ENCODE data around the gene TEX22. TPM values are rescaled to one million over a fixed set of nuclear protein-coding genes. Genes with fewer than 3 reads are reported as not detected.

Gene TEX22
- total RNA-seq, 1 donor from 2014 or later: 3.8 TPM

- peaks cover 27% of the 10 kb centered on the region for H3K36me3 ChIP-seq
Measured at GRCh38 chr14:105448706-105449111, 50.4 kb downstream of the TEX22 start.

DNA sequence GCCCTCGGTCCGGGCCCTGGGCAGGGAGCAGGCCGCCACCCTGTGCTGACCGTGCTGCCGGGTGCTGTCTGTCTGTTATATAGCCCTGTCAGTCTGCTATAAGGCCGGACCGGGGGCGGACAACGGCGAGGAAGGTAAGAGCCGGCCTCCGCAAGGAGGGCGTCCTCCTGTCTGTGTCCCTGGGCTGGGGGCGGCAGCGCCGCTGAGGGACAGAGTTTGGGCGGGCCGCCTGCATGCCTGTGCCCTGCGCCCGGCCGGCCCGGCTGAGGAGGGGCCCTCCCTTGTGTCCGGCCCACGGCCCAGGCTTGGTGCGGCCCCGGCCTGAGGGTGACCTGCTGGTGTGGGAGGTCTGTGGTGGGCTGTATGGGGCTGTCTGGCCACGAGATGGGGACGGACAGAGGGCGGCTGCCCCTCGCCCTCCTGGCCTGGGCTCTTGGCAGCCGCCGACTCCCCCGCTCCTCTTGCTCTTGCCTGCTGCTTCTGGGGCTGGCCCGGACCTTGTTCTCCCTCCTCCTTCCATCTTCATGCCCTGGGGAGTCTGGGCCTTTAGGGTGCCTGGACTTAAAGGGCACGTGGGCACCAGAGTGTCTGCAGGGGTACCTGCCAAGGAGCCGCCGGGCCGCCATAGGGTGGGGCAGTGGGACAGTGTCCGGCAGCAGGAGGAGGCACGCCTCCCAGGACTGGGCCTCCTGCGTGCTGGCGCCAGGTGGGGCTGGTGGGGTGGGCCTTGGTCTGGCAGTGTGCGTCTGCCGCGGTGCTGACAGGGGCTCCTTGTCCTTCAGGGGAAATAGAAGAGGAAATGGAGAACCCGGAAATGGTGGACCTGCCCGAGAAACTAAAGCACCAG is 51.2 kb downstream of the TEX22 start:
- intact Hi-C loops (cut with DNase I): no loop called here
- DNase-seq (no peak), ATAC-seq (peak in 1 of 2 donors; percentile 6)
- TF ChIP-seq, protein P1, sequence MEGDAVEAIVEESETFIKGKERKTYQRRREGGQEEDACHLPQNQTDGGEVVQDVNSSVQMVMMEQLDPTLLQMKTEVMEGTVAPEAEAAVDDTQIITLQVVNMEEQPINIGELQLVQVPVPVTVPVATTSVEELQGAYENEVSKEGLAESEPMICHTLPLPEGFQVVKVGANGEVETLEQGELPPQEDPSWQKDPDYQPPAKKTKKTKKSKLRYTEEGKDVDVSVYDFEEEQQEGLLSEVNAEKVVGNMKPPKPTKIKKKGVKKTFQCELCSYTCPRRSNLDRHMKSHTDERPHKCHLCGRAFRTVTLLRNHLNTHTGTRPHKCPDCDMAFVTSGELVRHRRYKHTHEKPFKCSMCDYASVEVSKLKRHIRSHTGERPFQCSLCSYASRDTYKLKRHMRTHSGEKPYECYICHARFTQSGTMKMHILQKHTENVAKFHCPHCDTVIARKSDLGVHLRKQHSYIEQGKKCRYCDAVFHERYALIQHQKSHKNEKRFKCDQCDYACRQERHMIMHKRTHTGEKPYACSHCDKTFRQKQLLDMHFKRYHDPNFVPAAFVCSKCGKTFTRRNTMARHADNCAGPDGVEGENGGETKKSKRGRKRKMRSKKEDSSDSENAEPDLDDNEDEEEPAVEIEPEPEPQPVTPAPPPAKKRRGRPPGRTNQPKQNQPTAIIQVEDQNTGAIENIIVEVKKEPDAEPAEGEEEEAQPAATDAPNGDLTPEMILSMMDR (IDR thresholded peaks at IDR 0.05): no peak
- H3K9me3 ChIP-seq: no peaks in the 10 kb centered on the region
- no peak overlapping the region for H3K4me3 ChIP-seq
- no peaks in the 10 kb centered on the region for H3K27me3 ChIP-seq (ENCODE audit: low read depth)
- no peak overlapping the region for H3K27ac ChIP-seq
- peaks cover 9% of the 10 kb centered on the region for H3K4me1 ChIP-seq
- peaks cover 35% of the 10 kb centered on the region for H3K36me3 ChIP-seq

More at GRCh38 chr14:105448706-105449111, 50.4 kb downstream of the TEX22 start:
- TF ChIP-seq, protein P1 (IDR thresholded peaks at IDR 0.05): peak; percentile 97
- Histone ChIP-seq H3K27me3 (ENCODE audit: low read depth) (no peaks in the 10 kb centered on the region), H3K4me1 (peaks cover 9% of the 10 kb centered on the region), H3K27ac (peak overlapping the region; percentile 41), H3K9me3 (no peaks in the 10 kb centered on the region), H3K4me3 (no peak overlapping the region)
- ATAC-seq (peak; percentile 88 to 92), DNase-seq (peak; percentile 79)
- intact Hi-C loops (cut with DNase I): no loop called here

DNA sequence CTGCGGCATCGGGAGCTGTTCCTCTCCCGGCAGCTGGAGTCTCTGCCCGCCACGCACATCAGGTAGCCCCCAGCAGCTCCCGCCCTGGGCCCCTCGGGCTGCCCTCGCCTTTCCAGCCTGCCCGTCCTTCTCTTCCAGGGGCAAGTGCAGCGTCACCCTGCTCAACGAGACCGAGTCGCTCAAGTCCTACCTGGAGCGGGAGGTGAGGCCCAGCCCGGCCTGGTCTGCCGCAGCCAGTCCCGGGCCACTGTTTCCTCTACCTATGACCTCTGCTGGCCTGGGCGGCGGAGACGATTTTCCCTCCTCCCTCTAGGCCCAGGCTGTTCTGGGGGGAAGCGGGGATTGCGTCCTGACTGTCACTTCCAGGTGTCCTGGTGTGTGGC is 51.8 kb downstream of the TEX22 start:
- ATAC-seq: no peak
- Histone ChIP-seq H3K4me1 (peaks cover 9% of the 10 kb centered on the region), H3K27ac (no peak overlapping the region), H3K27me3 (ENCODE audit: low read depth) (no peaks in the 10 kb centered on the region), H3K36me3 (peaks cover 42% of the 10 kb centered on the region), H3K4me3 (no peak overlapping the region), H3K9me3 (no peaks in the 10 kb centered on the region)
- DNase-seq: no peak
- intact Hi-C loops (cut with DNase I): no loop called here
- TF ChIP-seq, protein P1 (IDR thresholded peaks at IDR 0.05): no peak

DNA sequence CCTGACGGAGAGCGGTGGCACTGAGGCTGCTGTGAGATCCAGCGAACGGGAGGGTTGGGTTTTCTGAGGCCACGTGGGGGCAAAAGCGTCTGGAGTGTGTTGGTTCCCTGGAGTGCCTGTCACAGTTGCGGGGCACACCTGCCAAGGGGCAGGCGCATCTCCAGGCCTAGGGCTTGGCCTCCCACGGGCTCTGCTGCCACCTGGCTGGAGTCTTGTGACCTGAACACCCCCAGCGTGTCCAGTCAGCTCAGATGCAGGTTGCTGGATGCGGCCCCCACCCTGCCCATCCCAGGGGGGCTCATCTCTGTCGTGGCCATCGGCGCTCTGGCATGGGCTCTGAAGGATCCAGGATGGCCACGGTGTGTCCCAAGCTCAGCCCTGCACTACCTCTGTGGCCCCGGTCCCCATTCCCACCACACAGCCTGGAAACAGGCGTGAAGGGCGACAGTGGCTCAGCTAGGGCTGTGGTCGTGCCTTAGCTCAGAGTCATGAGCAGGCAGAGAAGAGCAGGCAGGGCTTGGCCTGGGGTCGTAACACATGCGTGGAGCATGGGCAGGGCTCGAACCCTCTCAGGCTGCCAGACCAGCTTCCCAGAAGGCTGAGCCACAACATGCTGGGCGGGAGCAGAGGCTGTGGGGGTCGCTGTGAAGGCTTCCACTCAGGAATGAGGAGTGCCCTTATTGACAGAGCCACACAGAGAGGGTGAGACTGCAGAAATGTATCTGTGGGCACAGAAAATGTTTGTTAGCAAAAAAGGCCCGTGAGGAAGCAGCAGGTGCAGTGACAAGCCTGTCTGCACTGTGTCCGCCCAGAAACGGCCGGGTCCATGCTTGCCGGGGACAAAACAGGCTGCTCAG is 52.8 kb downstream of the TEX22 start:
- no peaks in the 10 kb centered on the region for H3K9me3 ChIP-seq
- ATAC-seq: no peak
- DNase-seq: peak; percentile 43
- peaks cover 9% of the 10 kb centered on the region for H3K4me1 ChIP-seq
- intact Hi-C loops (cut with DNase I): no loop called here
- no peak overlapping the region for H3K27ac ChIP-seq
- H3K4me3 ChIP-seq: no peak overlapping the region
- TF ChIP-seq, protein P1 (IDR thresholded peaks at IDR 0.05): no peak
- H3K36me3 ChIP-seq: peaks cover 51% of the 10 kb centered on the region
- no peaks in the 10 kb centered on the region for H3K27me3 ChIP-seq (ENCODE audit: low read depth)

GRCh38 chr14:105452963-105453362 is 54.6 kb downstream of the TEX22 start:
- DNase-seq (peak; percentile 33), ATAC-seq (no peak)
- Histone ChIP-seq H3K27me3 (ENCODE audit: low read depth) (no peaks in the 10 kb centered on the region), H3K4me1 (peaks cover 9% of the 10 kb centered on the region), H3K9me3 (no peaks in the 10 kb centered on the region), H3K36me3 (peaks cover 70% of the 10 kb centered on the region), H3K27ac (no peak overlapping the region), H3K4me3 (no peak overlapping the region)
- TF ChIP-seq, protein P1 (IDR thresholded peaks at IDR 0.05): no peak
- intact Hi-C loops (cut with DNase I): no loop called here

All from lower lobe of right lung (tissue), 2 donors.